HEK293T (cell line): Measurements from ENCODE around the gene ERAP2.

Source experiments
- ARNT ChIP-seq: fragments of 450-650 bp; IDR thresholded peaks from 2 replicates; pipeline ENCODE4 v1.6.1; 2017; ENCODE audit warnings: mild to moderate bottlenecking
- BHLHE40 ChIP-seq: fragments of 450-650 bp; IDR thresholded peaks from 2 replicates; pipeline ENCODE4 v1.6.1; 2016; ENCODE audit warnings: mild to moderate bottlenecking, moderate library complexity, borderline replicate concordance
- FOXA1 ChIP-seq: fragments of 450-650 bp; IDR thresholded peaks from 2 replicates; pipeline ENCODE4 v1.6.1; 2016; ENCODE audit warnings: mild to moderate bottlenecking
- FOXK2 ChIP-seq: fragments of 450-650 bp; IDR thresholded peaks from 2 replicates; pipeline ENCODE4 v1.6.1; 2016; ENCODE audit warnings: mild to moderate bottlenecking
- FOXM1 ChIP-seq: fragments of 450-650 bp; IDR thresholded peaks from 2 replicates; pipeline ENCODE4 v1.6.1; 2017; ENCODE audit warnings: mild to moderate bottlenecking, borderline replicate concordance
- HDGF ChIP-seq: fragments of 450-650 bp; IDR thresholded peaks from 2 replicates; pipeline ENCODE4 v1.6.1; 2017; ENCODE audit warnings: antibody characterized with exemption, borderline replicate concordance
- NFRKB ChIP-seq: fragments of 450-650 bp; IDR thresholded peaks from 2 replicates; pipeline ENCODE4 v1.6.1; 2016; ENCODE audit warnings: mild to moderate bottlenecking, moderate library complexity
- PKNOX1 ChIP-seq: fragments of 450-650 bp; IDR thresholded peaks from 2 replicates; pipeline ENCODE4 v1.6.1; 2016
- SP1 ChIP-seq: fragments of 450-650 bp; IDR thresholded peaks from 2 replicates; pipeline ENCODE4 v1.6.1; 2017
- SUZ12 ChIP-seq: fragments of 450-650 bp; IDR thresholded peaks from 2 replicates; pipeline ENCODE4 v1.6.1; 2016; ENCODE audit warnings: mild to moderate bottlenecking
- TARDBP ChIP-seq: fragments of 450-650 bp; IDR thresholded peaks from 2 replicates; pipeline ENCODE4 v1.6.1; 2016
- ZNF384 ChIP-seq: fragments of 450-650 bp; IDR thresholded peaks from 2 replicates; pipeline ENCODE4 v1.6.1; 2016

GRCh38 chr5:96880444-96881164, 4.3 kb downstream of the ERAP2 start:
- TF ChIP-seq FOXM1 (no peak), SP1 (no peak), TARDBP (no peak), NFRKB (no peak), FOXA1 (no peak), HDGF (no peak), ARNT (no peak), BHLHE40 (no peak), SUZ12 (no peak), PKNOX1 (no peak), FOXK2 (no peak), ZNF384 (no peak)
